ENCODE measurements around the gene NRG3. TPM values are rescaled to one million over a fixed set of nuclear protein-coding genes. Genes with fewer than 3 reads are reported as not detected.
"Not testable (repeated sequence)": the region's sequence is repeated elsewhere in the genome, so short reads cannot be mapped to it uniquely, and the experiment has no call there.

NRG3 gene
- polyA plus RNA-seq, 3 donors = 12.9 to 15.5 (median 14.6) TPM

DNA sequence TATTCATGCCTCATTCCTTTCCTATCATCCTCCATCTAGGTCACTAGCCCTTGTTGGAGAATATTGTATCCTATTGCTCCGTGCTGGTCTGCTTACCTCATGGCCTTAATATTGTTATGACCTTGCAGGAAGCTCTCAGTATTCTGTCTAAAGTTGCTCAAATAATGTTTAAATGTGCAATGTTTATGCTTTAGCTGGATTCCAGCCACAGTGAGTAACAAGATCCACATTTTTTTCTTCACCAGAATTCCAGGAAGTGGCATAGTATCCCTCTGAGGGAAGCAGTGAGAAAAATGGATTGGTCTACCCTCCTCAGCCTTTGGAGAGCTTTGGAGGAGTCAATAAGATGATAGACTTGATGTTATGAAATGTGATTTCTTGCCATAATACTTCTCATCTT lies 402.6 kb downstream of the NRG3 start:
- DNase-seq = no peak

GRCh38 chr10:82278401-82279182 lies 403.6 kb downstream of the NRG3 start:
- DNase-seq = no peak

DNA sequence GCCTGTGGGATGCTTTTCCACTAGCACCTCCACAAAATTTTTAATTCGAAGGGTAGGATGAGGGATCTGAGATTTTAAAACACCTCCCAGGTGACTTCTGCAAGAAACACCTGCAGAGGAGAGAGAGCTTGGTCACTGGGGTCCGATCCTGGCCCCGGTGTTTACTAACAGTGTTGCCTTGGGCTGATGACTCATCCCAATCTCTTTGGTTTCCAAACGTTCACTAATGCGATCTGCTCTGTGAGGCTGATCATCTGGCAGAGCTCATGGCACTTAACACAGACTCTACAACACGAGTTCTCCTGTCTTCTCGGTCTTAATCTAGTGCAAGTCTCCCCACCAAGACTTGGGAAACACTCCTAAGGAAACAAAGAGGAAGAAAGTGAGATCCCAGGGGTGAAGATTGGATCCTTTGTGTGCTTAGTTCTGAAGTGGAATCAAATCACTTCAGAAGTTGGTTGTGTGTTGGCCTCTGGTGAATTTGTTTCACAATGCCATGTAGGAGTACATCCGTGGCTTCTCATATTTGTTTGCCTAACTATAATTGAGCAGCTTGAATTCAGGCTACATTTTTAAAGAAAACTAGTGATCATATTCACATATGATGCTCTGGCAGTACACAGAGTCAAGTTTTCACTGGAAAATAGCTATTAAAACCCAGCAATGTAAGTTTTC lies 407.9 kb downstream of the NRG3 start:
- no peak for DNase-seq

- DNase-seq = no peak
Observed at GRCh38 chr10:82284180-82284579, 409.2 kb downstream of the NRG3 start.

- DNase-seq = no peak
Observed at GRCh38 chr10:82288461-82288881, 413.5 kb downstream of the NRG3 start.

- DNase-seq = no peak
Observed at GRCh38 chr10:82289945-82290344, 415.0 kb downstream of the NRG3 start.

DNA sequence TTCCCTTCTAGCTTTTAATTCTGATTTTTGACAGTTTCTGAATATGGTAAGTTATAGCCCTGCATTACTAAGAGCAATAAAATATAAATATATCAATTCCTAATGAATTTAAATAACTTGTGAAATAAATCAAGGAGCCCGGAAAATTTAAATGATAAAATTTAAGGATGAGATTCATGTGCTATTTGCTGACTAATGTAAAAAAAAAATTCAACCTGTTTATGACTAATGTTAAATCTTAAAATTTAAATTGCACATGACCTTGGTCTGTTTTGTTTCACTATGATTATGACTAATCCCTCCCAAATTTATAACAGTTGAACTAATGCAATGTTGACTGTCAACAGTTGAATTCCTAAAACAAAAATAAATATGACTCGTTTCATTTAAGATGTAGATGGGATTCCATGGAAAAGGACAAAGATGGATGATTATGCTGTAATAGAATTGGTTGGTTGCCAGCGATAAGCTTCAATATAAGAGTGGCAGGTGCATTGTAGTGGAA lies 419.9 kb downstream of the NRG3 start:
- no peak for DNase-seq

- no peak for DNase-seq
Observed at GRCh38 chr10:82308641-82309040, 433.6 kb downstream of the NRG3 start.

DNA sequence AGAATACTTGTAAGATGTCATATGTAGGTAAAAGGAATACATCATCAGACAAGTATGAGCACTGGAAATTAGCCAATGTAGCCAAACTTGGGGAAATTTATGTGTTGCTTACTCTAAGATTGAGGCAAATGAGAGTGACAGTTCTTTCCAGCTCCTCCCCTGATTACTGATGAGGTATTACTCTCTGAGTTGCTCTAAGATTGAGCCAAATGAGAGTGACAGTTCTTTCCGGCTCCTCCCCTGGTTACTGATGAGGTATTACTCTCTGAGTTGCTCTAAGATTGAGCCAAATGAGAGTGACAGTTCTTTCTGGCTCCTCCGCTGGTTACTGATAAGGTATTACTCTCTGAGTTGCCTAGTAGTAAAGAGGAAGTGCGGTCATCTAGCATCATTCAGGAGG lies 435.8 kb downstream of the NRG3 start:
- DNase-seq = no peak

- DNase-seq = no peak
Observed at GRCh38 chr10:82313401-82313800, 438.4 kb downstream of the NRG3 start.

GRCh38 chr10:82318534-82318933 lies 443.5 kb downstream of the NRG3 start:
- no peak for DNase-seq

DNA sequence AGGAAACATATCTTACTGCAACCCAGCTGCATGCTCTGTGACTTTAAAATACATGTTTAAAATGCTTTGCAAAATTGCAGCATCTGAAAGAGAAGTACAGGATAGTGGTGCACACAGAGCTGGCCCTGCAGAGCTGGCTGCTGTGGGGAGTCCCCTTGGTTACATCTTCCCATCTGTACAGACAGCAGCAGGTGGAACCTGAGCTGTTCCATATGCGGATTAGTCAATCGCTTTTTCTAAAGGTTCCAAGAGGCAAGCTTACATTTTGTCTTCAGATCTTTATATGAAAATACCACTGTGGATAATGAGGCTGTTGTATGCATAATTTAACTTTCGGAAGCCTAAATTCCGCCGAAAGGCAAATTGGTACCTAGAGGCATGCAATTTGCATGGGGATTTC lies 444.1 kb downstream of the NRG3 start:
- no peak for DNase-seq

- no peak for DNase-seq
Observed at GRCh38 chr10:82319562-82319961, 444.6 kb downstream of the NRG3 start.

DNA sequence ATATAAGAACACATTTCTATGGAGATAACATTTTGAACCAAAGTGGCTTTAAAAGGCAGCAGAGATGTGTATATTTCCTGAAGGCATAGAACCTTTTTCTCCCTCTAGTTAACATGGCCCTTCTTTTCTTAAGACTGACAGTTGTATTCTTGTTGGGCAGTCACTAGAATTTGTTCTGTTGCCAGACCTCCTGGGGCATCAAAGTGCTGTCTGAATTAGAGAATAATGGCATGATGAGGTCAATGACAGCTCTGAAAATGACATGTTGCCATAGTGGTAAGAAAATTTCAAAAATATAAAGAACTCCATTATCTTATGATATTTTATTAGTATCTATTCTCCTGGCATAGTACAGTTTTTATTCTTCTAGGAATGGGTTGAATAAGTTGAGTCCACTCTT lies 446.7 kb downstream of the NRG3 start:
- DNase-seq = no peak

DNA sequence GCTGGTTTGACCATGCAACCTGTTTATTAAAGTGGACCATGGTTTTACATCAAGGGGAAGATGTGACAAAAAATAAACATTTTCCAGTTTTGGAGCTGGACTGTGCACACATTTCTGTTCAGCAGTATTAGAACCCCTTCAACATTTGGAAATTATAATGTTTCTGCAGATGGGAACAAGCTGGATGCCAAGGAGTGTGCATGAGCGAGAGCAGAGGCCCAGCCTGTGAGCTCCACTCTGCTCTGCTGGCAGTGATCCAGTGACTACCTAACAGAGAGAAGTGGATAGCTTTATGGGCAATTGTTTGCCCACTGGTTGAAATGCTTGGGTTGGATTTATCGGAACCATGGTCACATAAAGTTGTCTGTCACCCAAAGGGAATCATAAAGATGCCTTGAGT lies 456.7 kb downstream of the NRG3 start:
- no peak for DNase-seq

GRCh38 chr10:82335831-82336230 lies 460.8 kb downstream of the NRG3 start:
- DNase-seq = no peak

GRCh38 chr10:82340166-82340565 lies 465.2 kb downstream of the NRG3 start:
- no peak for DNase-seq

DNA sequence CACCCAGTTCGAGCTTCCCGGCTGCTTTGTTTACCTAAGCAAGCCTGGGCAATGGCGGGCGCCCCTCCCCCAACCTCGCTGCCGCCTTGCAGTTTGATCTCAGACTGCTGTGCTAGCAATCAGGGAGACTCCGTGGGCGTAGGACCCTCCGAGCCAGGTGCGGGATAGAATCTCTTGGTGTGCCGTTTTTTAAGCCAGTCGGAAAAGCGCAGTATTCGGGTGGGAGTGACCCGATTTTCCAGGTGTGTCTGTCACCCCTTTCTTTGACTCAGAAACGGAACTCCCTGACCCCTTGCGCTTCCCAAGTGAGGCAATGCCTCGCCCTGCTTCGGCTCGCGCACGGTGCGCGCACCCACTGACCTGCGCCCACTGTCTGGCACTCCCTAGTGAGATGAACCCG lies 474.6 kb downstream of the NRG3 start:
- not testable (repeated sequence) for DNase-seq

DNA sequence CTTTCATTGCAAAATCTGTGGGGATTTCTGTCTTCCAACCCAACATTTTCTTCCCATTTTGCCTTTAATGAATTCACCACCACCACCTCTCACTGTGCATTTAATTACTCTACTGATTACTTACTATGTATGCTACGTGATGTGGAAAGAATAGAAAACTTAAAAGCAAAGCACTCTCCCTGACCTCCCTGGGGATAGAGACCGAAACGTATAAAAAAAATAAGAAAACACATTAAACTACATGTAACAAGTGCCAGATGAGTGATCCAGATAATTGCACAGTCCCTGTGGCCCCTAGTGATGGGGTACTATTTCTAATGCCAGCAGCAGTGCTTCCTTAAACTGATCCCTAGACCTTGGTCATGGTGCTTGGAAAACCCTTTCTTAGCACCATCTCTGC lies 478.4 kb downstream of the NRG3 start:
- DNase-seq = no peak

GRCh38 chr10:82358486-82359099 lies 483.6 kb downstream of the NRG3 start:
- DNase-seq = no peak

DNA sequence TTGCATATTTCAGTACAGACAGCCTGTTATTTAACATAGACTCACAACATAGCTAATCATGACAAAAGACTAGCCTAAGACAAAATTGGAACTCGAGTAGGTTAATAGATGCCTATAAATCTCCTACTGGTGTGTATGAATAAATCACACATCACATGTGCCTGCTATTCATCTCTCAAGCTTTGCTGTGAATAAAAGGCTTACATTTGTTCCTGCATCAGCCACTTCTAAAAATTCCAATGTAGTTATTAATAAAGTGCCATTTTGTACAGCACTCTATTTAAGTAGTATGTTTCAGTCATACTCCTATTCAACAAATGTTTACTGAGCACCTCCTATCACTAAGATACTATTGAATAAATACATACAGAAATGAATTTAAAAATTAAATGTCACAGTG lies 486.3 kb downstream of the NRG3 start:
- no peak for DNase-seq

- DNase-seq = no peak
Observed at GRCh38 chr10:82377608-82378007, 502.6 kb downstream of the NRG3 start.

GRCh38 chr10:82378146-82378545 lies 503.2 kb downstream of the NRG3 start:
- no peak for DNase-seq

Measured in renal pelvis (tissue), 4 donors.